Measurements from ENCODE around the gene ARHGAP15. TPM values are rescaled to one million over a fixed set of nuclear protein-coding genes. Genes with fewer than 3 reads are reported as not detected.

ARHGAP15 gene
- total RNA-seq, 4 donors from 2014 or later = 7.9 to 32.5 (median 20.7) TPM

DNA sequence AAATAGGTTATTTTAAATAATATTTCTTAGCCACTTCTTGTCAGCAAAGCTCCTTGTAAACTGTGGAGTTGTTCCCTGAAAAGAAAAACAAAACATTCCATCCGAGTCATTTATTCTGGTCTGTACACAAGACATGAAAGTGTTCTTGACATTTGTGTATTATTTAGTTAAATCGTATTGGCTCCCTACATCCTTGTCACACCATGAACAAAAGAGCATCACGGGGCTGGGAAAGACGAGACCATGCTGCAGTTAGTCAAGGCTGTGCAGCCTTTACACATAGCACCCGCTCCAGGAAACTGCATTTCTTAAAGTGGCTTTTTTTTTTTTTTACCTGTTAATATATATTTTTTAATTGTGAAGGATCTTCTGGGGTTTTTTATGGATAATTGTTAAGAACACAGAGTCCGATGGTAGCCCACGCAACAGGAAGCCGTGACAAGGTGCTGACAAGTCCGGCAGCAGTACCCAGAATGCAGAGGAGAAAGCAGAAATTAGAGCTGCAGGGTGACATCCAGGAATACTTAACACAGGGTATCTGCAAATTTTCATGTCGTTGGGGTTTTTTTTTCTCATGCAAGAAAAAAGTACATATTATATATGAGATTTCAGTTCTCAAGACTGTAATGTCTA is 588.4 kb downstream of the ARHGAP15 start:
- TF ChIP-seq, protein P1, sequence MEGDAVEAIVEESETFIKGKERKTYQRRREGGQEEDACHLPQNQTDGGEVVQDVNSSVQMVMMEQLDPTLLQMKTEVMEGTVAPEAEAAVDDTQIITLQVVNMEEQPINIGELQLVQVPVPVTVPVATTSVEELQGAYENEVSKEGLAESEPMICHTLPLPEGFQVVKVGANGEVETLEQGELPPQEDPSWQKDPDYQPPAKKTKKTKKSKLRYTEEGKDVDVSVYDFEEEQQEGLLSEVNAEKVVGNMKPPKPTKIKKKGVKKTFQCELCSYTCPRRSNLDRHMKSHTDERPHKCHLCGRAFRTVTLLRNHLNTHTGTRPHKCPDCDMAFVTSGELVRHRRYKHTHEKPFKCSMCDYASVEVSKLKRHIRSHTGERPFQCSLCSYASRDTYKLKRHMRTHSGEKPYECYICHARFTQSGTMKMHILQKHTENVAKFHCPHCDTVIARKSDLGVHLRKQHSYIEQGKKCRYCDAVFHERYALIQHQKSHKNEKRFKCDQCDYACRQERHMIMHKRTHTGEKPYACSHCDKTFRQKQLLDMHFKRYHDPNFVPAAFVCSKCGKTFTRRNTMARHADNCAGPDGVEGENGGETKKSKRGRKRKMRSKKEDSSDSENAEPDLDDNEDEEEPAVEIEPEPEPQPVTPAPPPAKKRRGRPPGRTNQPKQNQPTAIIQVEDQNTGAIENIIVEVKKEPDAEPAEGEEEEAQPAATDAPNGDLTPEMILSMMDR (IDR thresholded peaks at IDR 0.05; ENCODE audit: low read depth) = no peak

GRCh38 chr2:143718745-143719144 is 589.5 kb downstream of the ARHGAP15 start:
- TF ChIP-seq, protein P1 (IDR thresholded peaks at IDR 0.05; ENCODE audit: low read depth) = no peak

DNA sequence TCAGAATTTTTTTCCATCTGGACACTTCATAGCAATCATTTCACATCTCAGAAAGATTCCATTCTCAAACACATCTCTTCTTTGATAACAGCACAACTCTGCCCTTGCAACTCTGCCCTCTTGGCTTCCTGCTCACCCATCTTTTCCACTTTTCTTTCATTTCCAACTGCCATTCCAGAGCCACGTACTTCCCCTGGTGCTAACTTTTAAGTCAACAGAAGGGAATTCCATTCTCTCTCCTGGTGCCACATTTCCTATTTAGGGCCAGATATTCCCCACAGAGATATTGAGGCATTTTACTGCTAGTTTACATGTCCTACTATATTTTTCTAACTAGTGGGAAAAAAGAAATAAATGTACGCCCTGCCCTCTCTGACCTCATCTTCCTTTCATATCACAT is 590.2 kb downstream of the ARHGAP15 start:
- TF ChIP-seq, protein P1 (IDR thresholded peaks at IDR 0.05; ENCODE audit: low read depth) = no peak

GRCh38 chr2:143720095-143720664 is 591.0 kb downstream of the ARHGAP15 start:
- TF ChIP-seq, protein P1 (IDR thresholded peaks at IDR 0.05; ENCODE audit: low read depth) = no peak

DNA sequence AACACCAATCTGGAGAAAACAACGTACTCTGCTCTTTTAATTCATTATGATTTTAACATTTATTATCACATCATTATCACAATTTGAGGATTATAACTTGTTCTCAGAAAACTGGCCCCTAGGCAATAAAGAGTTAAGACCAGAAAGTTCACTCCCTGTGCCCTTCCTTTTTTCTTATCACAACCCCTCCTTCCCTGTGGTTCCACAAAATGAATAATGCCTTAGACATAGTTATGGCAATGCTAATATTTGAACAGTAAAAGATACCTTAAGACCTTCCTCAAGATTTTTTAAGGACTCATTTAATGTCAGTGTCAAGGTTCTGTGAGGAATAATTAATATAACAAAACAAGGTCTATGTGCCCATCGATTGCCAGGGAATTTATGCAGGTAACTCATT is 596.2 kb downstream of the ARHGAP15 start:
- TF ChIP-seq, protein P1 (IDR thresholded peaks at IDR 0.05; ENCODE audit: low read depth) = no peak

DNA sequence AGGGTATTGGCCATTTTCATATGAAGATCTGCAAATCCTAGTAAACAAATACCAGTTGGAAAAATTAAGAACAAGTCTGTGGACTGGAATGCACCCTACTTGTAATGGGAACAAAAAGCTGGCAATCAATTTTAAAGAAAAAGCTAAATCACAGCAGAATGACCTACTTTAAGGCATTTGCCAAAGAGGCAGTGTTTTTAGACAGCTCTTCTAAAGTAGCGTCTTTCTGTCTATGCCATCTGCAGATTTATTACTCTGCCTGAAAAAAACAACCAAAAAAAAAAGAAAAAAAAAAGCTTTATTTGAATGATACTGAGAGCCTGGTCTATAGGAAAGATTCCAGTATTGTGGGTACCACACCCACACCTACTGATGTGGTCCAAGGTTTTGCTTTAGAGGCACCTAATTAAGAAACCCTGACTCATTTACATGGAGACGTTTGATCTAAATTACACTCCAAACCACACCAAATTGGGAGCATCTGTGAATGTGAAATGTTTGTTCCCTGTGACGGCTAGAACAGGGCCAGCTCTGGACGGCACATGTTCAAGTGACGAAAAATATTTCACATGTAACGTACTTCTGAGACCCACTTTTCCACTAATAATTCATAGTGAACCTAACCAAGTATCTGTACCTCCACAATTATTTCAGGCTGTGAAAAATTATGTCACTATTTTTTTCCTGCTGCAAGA is 597.1 kb downstream of the ARHGAP15 start:
- TF ChIP-seq, protein P1 (IDR thresholded peaks at IDR 0.05; ENCODE audit: low read depth) = no peak

DNA sequence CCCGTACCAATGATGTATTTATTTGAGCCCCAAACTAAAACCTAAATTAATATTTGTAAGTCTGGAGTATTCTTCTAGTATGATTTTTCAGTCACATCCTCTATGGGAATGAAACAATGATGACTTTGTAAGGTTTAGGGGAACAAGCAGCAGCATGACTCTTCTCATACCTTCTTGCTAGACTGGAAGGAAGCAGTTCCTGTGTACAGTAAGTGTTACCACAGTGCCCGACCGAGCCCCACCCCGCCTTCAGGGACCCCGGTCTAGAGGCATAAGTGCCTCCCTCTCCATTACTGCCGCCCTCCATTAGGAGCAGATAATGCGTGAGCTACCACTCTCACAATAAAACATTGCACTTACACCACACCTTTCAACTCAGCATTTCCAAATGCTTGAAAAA is 599.3 kb downstream of the ARHGAP15 start:
- TF ChIP-seq, protein P1 (IDR thresholded peaks at IDR 0.05; ENCODE audit: low read depth) = no peak
